Lower leg skin (tissue), 3 donors: ENCODE results near the gene PACRGL.

ENCODE experiments used
- POLR2A ChIP-seq, 2 donors: fragments of 450-650 bp; IDR thresholded peaks; one replicate each; pipeline ENCODE4 v1.6.1; 2016 to 2017; ENCODE audit warnings: antibody characterized with exemption in 2 of 2, mild to moderate bottlenecking in 1 of 2, moderate library complexity in 1 of 2
- TF ChIP-seq, protein P1 (sequence below), 3 donors: fragments of 450-650 bp; IDR thresholded peaks; one replicate each; pipeline ENCODE4 v1.5.1; 2016; ENCODE audit warnings: antibody characterized with exemption in 3 of 3, mild to moderate bottlenecking in 3 of 3, moderate library complexity in 2 of 3

- TF ChIP-seq, protein P1, sequence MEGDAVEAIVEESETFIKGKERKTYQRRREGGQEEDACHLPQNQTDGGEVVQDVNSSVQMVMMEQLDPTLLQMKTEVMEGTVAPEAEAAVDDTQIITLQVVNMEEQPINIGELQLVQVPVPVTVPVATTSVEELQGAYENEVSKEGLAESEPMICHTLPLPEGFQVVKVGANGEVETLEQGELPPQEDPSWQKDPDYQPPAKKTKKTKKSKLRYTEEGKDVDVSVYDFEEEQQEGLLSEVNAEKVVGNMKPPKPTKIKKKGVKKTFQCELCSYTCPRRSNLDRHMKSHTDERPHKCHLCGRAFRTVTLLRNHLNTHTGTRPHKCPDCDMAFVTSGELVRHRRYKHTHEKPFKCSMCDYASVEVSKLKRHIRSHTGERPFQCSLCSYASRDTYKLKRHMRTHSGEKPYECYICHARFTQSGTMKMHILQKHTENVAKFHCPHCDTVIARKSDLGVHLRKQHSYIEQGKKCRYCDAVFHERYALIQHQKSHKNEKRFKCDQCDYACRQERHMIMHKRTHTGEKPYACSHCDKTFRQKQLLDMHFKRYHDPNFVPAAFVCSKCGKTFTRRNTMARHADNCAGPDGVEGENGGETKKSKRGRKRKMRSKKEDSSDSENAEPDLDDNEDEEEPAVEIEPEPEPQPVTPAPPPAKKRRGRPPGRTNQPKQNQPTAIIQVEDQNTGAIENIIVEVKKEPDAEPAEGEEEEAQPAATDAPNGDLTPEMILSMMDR (IDR thresholded peaks at IDR 0.05), result no peak
- no peak for TF ChIP-seq POLR2A (IDR thresholded peaks at IDR 0.05)
Measured at GRCh38 chr4:20773144-20773997, 73.1 kb downstream of the PACRGL start.
